RCC 7860 (cell line): ENCODE data around the gene ASCC3.

Experiments
- DNase-seq: peaks from one replicate; pipeline ENCODE4 v3.0.0-alpha.2; 2015; ENCODE audit warnings: low spot score
- FAIRE-seq: peaks from 2 replicates; lab custom pipeline; 2012; peaks lifted over from hg19 to GRCh38; lab: Jason Lieb, UNC

The ASCC3 gene

GRCh38 chr6:100459592-100460184 lies 421.4 kb downstream of the ASCC3 start:
- DNase-seq (no peak), FAIRE-seq (no peak)

DNA sequence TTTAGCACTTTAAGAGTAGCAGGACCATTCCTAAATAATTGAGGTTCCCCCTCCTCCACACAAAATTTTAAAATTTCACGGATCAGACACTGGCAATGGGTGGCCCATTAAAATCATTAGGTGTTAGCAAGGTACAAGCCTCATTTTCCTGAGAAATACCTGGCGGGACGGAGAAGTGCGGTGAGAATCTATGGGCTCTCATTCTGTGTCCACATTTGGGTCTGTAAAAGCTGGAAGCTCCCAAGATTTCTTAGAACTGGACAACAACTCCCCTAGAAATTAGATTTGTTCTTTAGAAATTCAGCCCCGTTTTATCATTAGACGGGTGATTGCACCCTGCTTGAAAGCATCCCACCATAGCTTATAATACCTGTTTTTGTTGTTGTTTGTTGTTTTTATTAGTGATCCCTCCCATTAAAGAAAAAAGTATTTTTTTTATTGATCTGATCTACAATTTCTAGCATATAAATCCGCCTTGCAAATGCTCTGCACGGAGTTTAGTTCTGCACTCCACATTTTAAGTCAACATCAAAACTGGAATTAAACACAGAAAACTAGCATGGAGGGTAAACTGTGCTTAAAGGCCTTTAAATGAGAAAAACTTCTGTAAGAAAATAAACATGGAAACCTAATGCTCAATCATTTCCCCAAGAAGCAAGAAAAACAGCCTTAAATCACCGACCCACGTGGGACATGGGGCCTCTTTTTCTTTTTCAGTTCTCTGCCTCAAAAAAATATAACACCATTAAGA lies 422.1 kb downstream of the ASCC3 start:
- no peak for FAIRE-seq

More for the DNA sequence above, 422.1 kb downstream of the ASCC3 start:
- DNase-seq = no peak
